Measurements from ENCODE around the gene KCNJ14.

KCNJ14 gene

DNA sequence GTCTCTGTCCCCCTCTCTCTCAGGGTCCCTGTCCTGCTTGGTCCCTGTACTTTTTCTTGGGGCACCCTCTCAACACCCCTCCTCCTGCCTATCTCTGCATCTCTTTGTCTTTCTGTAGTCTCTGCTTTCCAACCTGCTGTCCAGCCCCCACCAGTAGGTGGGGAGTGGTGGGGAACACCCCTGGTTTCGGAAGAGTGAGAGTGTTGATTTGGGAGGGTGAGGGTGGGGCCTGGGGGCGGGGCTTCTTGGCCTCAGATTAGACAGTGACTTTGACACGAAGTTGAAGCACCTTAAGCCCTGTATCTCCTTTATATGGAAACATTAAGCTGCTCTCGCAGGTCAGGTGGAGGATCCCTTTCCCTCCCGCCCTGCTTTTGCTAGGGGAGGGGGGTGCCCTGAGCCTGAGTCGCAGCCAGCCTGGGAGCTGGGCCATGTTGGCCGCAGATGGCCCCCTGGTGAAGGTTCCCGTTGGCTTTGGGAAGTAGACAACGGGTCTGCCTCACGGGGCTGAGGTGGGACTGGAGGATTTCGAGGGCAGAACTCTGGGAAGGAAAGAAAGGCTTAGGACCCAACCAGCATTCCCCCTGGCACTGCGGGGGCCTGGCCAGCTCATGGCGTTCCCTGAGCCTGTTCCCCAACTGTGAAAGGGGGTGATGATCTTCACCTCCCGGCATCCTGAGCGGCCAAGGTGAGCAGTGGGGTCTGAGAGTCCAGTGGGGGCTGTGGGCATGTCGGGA, at the start of gene KCNJ14:
Gene KCNJ14 (plus strand): TSS at position 404 of the 737 bp plus-strand sequence. CDS start 6,151 bp downstream, outside the sequence.
- no peak for DNase-seq

DNA sequence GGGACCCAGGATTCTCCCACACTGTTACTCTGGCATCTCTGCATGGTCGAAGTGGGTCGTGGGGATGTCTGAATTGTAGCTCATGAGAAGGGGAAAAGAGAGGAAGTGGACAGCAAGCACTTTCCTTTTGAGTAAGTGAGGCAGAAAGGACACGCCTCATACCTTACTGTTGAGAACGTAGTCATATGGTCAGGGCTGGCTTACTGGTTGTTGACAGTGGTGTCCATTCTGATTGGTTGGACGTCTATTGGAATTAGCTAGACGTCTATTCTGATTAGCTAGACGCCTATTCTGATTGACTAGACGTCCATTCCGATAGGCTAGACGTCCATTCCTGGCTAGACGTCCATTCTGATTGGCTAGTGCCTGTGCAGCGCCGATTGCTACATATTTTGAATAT, 49.5 kb upstream of the KCNJ14 start:
- no peak for DNase-seq

DNA sequence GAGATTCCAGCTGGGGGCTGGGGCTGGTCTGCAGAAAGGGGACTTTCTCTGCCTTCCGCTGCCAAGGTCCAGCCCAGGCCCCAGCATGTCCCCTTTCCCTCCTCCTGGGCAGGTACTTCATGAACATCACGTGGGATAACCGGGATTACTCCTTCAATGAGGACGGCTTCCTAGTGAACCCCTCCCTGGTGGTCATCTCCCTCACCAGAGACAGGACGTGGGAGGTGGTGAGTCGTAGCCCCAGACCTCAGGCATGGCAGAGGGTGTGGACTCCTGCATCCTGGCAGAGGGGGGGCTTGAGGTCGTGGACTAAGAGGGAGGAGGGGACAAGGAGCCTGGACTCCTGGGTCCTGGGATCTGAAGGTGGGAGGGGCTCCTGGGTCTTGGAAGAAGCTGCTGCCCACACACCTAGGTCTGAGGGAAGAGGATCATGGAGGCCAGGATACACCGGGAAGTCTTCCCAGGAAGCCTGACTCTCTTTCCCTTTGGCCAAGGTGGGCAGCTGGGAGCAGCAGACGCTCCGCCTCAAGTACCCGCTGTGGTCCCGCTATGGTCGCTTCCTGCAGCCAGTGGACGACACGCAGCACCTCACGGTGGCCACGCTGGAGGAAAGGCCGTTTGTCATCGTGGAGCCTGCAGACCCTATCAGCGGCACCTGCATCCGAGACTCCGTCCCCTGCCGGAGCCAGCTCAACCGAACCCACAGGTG, 41.3 kb upstream of the KCNJ14 start:
- no peak for DNase-seq

DNA sequence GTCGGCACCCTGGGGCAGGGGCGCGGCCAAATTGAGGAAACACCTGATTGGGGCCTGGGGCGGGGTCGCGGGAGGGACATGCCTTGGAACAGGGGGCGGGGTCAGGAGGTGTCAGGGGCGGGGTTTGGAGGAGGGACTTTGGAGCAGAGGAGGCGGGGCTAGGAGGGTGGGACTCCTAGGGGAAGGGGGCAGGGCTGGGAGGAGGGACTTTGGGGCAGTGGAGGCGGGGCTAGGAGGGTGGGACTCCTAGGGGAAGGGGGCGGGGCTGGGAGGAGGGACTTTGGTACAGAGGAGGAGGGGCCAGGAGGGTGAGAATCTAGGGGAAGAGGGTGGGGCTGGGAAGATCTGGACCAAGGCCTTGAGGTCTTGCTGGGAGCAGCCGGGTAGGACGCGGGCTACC, 40.0 kb upstream of the KCNJ14 start:
- DNase-seq, result peak; percentile 59

DNA sequence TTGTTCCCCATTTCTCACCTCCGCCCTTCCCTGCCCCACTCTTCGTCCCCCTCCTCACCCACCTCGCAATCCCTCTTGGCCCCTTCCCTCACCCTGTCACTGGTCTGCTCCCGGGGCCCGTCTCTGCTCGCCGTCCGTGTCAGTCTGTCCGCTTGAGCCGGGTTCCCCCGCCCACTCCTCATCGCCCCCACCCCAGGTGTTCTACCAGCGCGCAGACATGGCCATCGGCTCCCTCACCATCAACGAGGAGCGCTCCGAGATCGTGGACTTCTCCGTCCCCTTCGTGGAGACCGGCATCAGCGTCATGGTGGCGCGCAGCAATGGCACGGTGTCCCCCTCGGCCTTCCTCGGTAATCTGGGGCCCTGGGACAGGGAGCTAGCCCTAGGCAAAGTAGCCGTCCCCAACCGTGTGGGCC, 39.6 kb upstream of the KCNJ14 start:
- DNase-seq, result no peak

DNA sequence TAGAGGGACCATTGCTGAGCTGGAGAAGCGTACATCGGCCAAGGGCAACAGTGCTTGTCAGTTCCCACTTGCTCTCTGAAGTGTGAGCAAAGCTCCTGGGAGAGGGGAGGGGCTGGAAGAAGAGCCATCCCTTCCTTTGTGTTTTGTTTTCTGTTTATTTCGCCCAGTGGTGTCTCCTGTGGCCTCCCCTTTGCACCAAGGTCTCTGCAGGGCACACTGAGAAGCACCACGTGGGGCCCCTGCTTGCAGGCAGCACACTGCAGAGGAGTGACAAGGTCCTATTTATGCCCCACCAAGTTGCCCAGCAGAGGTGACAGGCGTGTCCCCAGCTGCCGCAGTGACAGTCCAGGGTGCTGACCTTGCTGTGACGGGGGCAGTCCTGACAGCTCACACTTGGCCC, 38.0 kb upstream of the KCNJ14 start:
- no peak for DNase-seq

DNA sequence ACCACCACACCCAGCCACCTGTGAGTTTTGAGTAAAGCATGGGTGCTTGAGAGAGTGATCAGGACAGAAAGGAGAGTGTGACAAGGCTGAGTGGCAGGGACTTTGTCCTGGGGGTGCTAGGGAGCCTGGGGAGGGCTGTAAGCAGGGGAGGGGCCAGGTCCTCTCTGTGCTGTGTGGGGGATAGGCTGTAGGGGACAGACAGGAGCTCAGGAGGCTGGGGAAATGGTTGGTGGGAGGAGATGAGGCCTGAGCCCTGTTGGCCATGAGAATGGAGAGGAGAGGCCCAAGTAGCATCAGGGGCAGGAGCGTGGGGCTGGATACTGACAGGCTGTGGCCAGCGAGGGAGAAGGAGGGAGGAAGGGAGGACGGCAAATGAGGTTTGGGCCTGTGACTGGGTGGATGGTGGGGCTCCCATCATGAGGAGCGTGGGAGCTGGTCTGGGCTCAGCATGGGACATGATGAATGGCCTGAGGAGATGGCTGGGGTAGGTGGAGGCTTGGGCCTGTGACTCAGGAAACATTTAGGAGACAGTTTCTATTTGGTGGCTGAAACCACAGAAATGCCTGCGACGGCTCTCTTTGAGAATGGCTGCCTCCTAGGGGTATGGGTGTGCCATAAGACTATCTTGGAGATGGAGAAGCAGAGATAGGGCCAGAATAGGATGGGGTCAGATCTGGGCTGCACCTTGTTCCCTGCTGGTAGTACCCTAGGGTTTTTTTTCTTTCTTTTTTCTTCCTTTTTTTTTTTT, 36.9 kb upstream of the KCNJ14 start:
- DNase-seq, result no peak

DNA sequence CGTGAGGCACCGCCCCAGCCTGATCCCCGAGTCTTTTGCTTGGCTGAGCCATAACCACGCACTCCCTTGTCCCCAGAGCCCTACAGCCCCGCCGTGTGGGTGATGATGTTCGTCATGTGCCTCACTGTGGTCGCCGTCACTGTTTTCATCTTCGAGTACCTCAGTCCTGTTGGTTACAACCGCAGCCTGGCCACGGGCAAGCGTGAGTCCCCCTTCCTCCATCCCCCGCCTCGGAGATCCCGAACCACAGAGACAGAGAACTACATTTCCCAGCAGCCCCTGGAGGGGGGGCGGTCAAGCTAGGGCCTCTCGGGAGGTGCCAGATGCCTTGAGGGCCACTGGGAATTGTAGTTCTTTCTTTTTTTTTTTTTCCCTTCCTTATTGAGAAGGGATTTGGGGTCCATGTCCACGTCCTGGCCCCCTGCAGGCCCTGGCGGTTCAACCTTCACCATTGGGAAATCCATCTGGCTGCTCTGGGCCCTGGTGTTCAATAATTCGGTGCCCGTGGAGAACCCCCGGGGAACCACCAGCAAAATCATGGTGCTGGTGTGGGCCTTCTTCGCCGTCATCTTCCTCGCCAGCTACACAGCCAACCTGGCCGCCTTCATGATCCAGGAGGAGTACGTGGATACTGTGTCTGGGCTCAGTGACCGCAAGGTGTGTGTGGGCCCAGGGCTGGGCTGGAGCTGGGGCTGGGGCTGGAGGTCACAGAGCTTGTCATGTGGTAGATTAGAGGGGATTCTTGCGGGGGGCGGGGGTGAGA, 36.0 kb upstream of the KCNJ14 start:
- peak; percentile 71 for DNase-seq

DNA sequence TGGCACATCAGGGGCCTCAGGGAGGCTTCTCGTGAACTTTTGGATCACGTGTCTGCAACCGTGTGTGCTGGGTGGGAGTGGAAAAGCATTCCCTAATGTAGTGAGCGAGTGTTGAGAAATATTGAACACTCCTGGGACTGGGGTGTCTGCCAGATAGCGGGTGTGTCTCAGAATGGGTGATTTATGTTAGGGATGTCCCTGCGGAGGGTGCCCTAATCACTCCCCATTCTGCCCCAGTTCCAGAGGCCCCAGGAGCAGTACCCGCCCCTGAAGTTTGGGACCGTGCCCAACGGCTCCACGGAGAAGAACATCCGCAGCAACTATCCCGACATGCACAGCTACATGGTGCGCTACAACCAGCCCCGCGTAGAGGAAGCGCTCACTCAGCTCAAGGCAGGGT, 33.8 kb upstream of the KCNJ14 start:
- no peak for DNase-seq

DNA sequence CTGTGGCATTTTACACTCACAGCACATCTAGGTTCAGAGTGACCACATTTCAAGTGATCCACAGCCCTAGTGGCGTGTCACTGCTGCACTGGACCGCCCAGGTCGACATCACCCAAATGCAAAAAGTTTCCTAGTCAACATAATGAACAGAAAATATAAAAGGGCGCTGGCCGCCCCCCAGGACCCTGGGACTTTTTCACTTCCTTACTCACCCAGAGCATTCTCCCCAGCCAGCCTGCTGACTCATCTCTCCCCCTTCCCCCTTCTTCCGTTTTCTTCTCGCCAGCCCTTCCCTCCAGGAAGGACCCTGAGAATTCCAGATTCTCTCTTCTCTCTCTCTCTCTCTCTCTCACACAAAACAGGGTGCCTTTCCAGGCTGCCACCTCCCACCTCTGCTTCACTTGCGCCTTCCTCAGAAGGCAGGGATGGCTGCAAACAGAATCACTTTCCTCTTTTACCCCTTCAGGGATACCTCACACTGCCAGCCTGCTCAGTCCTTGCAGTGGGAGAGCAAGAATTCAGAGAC, 30.6 kb upstream of the KCNJ14 start:
- DNase-seq, result no peak

DNA sequence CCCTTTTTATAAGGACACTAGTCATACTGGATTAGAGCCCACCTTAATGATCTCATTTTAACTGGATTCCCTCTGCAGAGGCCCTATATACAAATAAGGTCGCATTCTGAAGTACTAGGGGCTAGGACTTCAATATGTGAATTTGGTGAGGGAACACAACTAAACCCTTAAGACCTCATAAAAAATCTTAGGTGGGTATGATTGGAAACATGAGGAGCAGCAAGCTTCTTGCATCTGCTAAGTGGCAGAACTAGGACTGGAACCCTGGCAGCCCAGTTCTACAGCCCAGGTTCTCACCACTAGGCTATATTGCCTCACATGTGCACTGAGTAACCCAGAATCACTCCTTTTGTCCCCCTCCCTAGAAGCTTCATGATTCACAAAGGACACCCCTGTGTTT, 26.7 kb upstream of the KCNJ14 start:
- no peak for DNase-seq

DNA sequence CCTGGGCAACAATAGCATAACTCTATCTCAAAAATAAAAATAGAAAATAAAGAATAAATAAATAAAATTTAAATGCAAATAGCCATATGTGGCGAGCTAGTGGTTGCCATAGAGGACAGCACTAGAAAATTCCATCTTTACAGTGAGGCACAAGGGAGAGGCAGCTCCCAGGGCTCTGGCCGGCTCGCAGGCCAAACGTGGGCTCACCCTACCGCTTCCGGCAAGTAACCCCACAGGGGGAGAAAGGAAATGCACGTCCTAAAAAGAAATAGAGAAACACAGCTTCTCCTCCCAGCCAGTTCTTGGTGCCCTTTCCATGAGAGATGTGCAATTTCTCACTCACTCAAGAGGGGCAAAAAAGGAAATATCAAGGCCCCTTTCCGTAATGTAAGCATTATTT, 22.0 kb upstream of the KCNJ14 start:
- no peak for DNase-seq

DNA sequence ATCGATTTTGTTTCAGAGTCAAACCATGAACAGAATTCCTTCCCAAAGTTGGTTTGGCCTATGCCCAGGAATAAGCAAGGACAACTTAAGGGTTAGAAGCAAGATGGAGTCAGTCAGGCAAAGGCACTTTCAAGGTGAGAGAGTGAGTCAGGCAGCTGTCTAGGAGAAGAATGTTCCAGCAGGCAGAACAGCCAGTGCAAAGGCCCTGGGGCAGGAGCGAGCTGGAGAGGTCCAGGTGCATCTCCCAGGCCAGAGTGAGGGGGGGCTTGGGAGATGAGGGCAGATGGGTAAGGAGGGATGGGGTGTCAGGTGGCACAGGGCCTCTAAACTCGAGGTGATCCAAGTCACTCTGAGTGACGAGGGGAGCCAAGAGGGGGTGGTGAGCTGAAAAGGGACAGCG, 18.8 kb upstream of the KCNJ14 start:
- DNase-seq, result no peak

DNA sequence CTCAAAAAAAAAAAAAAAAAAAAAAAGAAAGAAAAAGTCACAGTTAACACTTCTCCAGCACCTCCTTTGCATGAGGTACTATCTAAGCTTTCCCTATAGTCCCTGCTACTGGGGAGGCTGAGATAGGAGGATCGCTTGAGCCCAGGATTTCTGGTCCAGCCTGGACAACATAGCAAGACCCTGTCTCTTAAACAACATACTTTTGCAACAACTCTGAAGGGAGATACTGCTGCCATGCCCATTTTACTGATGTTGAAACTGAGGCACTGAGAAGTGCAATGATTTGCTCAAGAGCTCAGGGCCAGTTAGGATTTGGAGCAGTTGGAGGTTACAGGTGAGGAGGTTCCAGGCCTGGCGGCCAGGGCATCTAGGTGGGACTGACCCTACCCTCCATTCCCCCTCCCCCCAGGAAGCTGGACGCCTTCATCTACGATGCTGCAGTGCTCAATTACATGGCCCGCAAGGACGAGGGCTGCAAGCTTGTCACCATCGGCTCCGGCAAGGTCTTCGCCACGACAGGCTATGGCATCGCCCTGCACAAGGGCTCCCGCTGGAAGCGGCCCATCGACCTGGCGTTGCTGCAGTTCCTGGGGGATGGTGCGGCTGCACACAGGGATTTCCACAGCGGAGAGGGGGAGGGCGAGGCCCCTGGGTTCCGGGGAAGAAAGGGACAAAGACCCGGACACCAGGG, 13.9 kb upstream of the KCNJ14 start:
- DNase-seq, result no peak

DNA sequence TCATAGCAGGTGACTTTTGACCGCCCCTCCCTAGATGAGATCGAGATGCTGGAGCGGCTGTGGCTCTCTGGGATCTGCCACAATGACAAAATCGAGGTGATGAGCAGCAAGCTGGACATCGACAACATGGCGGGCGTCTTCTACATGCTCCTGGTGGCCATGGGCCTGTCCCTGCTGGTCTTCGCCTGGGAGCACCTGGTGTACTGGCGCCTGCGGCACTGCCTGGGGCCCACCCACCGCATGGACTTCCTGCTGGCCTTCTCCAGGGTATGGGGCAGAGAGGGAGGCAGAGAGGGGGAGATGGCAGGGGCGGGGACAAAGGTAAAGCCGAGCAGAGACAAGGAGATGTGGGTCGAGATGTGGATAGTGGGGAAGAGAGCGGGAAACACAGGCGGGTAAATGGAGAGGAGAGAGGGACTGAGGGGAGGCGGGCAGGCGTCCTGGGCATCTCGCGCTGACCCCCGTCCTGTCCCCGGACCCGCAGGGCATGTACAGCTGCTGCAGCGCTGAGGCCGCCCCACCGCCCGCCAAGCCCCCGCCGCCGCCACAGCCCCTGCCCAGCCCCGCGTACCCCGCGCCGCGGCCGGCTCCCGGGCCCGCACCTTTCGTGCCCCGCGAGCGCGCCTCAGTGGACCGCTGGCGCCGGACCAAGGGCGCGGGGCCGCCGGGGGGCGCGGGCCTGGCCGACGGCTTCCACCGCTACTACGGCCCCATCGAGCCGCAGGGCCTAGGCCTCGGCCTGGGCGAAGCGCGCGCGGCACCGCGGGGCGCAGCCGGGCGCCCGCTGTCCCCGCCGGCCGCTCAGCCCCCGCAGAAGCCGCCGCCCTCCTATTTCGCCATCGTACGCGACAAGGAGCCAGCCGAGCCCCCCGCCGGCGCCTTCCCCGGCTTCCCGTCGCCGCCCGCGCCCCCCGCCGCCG, 13.0 kb upstream of the KCNJ14 start:
- DNase-seq, result no peak

DNA sequence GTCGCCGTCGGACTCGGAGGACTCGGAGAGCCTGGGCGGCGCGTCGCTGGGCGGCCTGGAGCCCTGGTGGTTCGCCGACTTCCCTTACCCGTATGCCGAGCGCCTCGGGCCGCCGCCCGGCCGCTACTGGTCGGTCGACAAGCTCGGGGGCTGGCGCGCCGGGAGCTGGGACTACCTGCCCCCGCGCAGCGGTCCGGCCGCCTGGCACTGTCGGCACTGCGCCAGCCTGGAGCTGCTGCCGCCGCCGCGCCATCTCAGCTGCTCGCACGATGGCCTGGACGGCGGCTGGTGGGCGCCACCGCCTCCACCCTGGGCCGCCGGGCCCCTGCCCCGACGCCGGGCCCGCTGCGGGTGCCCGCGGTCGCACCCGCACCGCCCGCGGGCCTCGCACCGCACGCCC, 12.1 kb upstream of the KCNJ14 start:
- no peak for DNase-seq

DNA sequence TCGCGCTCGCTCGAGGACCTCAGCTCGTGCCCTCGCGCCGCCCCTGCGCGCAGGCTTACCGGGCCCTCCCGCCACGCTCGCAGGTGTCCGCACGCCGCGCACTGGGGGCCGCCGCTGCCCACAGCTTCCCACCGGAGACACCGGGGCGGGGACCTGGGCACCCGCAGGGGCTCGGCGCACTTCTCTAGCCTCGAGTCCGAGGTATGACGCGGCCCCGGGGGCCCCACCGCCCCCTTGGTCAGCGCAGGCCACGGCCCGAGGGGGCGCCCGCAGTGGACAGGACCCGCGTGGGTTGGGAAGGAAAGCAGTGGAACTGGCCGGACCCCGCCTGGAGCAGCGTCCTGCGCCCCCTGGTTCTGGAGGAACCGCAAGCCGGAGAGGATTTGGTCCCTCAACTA, 11.6 kb upstream of the KCNJ14 start:
- no peak for DNase-seq

DNA sequence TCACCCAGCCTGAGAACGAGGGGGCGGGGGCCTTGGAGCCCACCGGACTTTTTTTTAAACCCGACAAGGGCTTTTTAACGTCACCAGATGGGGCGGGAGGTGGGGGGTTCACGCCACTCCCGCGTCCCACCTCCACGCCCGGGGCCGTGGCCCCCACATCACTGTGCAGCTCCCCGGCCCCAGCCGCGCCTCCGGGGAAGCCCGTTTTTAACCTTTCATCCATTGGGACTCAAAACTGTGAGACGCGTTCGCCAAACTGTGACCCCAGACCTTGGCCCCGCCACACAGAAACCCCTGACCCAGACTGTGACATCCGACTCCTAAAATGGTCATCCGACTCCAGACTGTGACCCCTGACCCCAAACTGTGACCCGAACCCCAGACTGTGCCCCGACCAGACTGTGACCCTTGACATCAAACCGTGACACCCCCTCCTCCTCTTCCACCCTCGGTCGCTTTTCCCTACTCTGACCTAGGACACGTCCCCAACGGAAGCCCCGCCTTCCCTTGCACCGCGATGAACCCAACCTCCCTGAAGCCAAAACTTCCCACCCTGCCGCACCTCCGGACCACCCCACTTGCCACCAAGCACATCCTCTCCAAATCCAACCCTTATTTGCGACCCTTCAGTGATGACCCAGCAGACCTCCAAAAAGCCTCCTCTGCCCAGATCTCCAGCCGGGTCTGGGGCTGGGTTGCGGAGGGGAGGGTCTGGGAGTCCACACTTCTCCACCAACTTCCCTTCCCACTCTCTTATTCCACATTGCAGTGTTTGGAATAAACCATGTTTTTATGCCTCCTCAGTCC, 11.0 kb upstream of the KCNJ14 start:
- no peak for DNase-seq

DNA sequence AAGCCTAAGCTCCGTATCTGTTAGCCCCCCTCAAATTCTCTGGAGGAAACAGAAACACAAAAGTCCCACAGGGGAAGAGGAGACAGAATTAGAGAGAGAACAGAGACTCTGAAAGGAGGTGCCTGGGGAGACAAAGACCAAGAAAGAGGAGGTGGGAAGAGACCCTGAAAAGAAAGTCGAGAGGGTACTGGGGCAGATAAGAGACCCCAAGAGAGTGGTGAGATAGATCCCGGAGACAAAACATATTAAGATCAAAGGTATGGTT, 10.5 kb upstream of the KCNJ14 start:
- DNase-seq, result no peak

DNA sequence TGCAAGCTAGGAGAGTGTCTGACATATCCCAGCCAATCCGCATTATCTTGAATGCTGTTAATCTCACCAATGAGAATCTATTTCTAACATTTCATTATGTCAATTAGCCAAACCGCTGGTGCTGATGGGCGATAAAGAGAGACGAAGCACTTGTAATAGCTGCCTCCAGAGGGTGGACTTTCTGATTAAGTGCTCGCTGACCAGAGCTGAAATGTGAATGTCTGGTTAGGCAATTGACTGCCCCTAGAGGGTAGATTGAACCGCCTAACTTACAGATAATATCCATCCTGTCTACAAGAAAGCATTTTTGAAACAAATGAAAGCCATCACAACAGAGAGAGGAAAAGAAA, 10.1 kb upstream of the KCNJ14 start:
- DNase-seq, result no peak
